ENCODE measurements around the gene PPFIA2. TPM values are rescaled to one million over a fixed set of nuclear protein-coding genes. Genes with fewer than 3 reads are reported as not detected.

Gene PPFIA2
- total RNA-seq, 1 donor from 2014 or later: not detected

GRCh38 chr12:81400024-81400423, 359.1 kb downstream of the PPFIA2 start:
- no peaks in the 10 kb centered on the region for H3K27me3 ChIP-seq (ENCODE audit: control insufficient read depth, insufficient read depth, low read length)
- H3K4me3 ChIP-seq (ENCODE audit: low read depth, low read length): no peak overlapping the region
- no peaks in the 10 kb centered on the region for H3K36me3 ChIP-seq (ENCODE audit: control insufficient read depth, insufficient read depth, low read length)
- no peak for TF ChIP-seq CTCF (IDR thresholded peaks at IDR 0.05; ENCODE audit: insufficient read depth, low read length, poor library complexity, severe bottlenecking)
- DNase-seq (ENCODE audit: low read depth): no peak

DNA sequence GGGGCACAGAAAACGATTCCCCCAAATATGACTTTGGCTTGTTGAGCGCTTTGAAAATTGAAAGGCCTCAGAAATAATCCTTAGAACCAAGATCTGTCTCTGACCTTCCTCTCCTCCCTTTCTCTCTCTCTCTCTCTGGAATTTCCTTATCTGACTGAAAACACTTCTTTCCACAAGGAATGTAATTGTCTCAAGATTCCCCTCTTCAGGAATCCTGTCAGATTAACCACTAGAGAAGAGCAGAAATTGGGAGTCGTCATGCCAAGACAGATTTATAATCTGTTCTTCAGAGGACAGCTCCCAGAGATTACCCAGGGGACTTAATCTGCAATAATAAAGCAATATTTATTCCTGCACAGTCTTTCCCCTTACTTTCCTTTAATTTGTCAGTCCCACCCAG, 363.7 kb downstream of the PPFIA2 start:
- DNase-seq (ENCODE audit: low read depth): no peak
- Histone ChIP-seq H3K27me3 (ENCODE audit: control insufficient read depth, insufficient read depth, low read length) (no peaks in the 10 kb centered on the region), H3K36me3 (ENCODE audit: control insufficient read depth, insufficient read depth, low read length) (no peaks in the 10 kb centered on the region), H3K4me3 (ENCODE audit: low read depth, low read length) (no peak overlapping the region)
- TF ChIP-seq CTCF (IDR thresholded peaks at IDR 0.05; ENCODE audit: insufficient read depth, low read length, poor library complexity, severe bottlenecking): no peak

DNA sequence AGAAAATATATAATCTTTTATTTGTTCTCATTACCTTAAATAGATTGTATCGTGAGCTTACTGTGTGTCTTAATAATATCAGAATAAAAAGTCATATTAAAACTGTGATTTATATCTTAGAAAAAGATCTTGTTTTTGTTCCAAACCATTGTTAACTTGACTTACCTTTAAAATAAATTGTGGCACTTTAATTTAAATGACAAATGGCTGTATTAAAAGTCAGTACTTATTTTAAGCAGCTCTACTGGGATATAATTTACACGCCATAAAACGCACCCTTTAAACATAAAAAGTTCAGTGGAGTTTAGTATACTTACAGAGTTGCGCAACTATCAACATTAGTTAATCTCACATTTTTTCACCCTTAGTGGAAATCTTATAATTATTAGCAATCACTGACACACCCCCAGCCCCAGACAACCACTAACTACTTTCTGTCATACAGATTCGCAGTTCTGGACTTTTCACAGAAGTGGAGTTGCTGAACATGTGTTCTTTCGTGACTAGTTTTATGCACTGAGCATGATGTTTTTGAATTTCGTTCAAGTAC, 369.5 kb downstream of the PPFIA2 start:
- DNase-seq (ENCODE audit: low read depth): no peak
- no peak for TF ChIP-seq CTCF (IDR thresholded peaks at IDR 0.05; ENCODE audit: insufficient read depth, low read length, poor library complexity, severe bottlenecking)
- H3K27me3 ChIP-seq (ENCODE audit: control insufficient read depth, insufficient read depth, low read length): no peaks in the 10 kb centered on the region
- no peaks in the 10 kb centered on the region for H3K36me3 ChIP-seq (ENCODE audit: control insufficient read depth, insufficient read depth, low read length)
- H3K4me3 ChIP-seq (ENCODE audit: low read depth, low read length): no peak overlapping the region

DNA sequence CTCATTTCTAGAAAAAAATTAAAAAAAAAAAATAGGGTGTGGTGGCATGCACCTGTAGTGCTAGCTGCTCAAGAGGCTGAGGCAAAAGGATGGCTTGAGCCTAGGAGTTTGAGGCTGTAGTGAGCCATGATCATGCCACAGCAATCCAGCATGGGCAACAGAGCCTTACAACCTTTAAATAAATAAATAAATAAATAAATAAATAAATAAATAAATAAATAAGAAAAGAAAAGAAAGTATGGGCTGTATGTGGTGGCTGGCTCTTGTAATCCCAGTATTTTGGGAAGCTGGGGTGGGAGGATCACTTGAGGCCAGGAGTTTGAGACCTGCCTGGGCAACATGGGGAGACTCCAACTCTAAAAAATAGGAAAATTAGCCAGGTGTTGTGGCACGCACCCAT, 373.0 kb downstream of the PPFIA2 start:
- DNase-seq (ENCODE audit: low read depth): no peak
- no peaks in the 10 kb centered on the region for H3K36me3 ChIP-seq (ENCODE audit: control insufficient read depth, insufficient read depth, low read length)
- H3K27me3 ChIP-seq (ENCODE audit: control insufficient read depth, insufficient read depth, low read length): no peaks in the 10 kb centered on the region
- H3K4me3 ChIP-seq (ENCODE audit: low read depth, low read length): no peak overlapping the region
- TF ChIP-seq CTCF (IDR thresholded peaks at IDR 0.05; ENCODE audit: insufficient read depth, low read length, poor library complexity, severe bottlenecking): no peak

GRCh38 chr12:81381951-81382350, 377.2 kb downstream of the PPFIA2 start:
- no peak for DNase-seq (ENCODE audit: low read depth)
- no peaks in the 10 kb centered on the region for H3K27me3 ChIP-seq (ENCODE audit: control insufficient read depth, insufficient read depth, low read length)
- no peaks in the 10 kb centered on the region for H3K36me3 ChIP-seq (ENCODE audit: control insufficient read depth, insufficient read depth, low read length)
- no peak for TF ChIP-seq CTCF (IDR thresholded peaks at IDR 0.05; ENCODE audit: insufficient read depth, low read length, poor library complexity, severe bottlenecking)
- no peak overlapping the region for H3K4me3 ChIP-seq (ENCODE audit: low read depth, low read length)

DNA sequence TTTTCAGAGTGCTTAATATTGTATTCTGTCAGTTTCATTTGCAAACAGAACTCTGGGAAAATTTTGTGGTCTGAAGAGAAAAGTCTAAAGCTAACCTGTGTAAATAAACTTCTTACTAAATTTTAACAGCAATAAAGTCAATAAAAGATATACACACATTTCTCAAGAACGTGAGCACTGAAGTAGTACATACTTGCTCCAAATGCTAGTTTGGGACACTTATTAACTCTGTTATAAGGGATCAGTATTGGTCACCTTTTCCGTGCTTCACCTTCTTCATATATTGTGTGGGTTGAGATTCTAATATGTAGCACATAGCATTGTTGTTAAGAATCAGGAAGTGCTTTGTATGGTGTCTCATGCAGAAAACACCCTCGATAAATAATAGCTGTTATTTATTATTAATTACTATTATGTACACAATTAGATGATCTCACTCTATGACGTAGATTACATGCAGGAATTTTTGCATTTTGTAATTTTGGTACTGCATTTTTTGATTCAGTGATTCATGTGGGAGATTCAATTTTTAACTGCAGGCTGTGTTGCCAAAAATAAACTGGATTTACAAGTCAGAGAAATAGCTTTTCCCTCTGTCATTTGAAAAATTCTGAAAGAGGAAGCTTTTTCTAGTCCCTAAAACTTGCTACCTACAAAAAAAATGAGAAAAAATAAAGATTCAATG, 380.4 kb downstream of the PPFIA2 start:
- TF ChIP-seq CTCF (IDR thresholded peaks at IDR 0.05; ENCODE audit: insufficient read depth, low read length, poor library complexity, severe bottlenecking): no peak
- DNase-seq (ENCODE audit: low read depth): no peak
- Histone ChIP-seq H3K27me3 (ENCODE audit: control insufficient read depth, insufficient read depth, low read length) (no peaks in the 10 kb centered on the region), H3K4me3 (ENCODE audit: low read depth, low read length) (no peak overlapping the region), H3K36me3 (ENCODE audit: control insufficient read depth, insufficient read depth, low read length) (no peaks in the 10 kb centered on the region)

All from kidney epithelial cell (primary cell).